GM12892 (cell line): Measurements from ENCODE around the gene CDKAL1.
"Not testable (repeated sequence)": the region's sequence is repeated elsewhere in the genome, so short reads cannot be mapped to it uniquely, and the experiment has no call there.

Source experiments
- DNase-seq: peaks from one replicate; pipeline ENCODE4 v3.0.0; 2011; ENCODE audit not compliant: insufficient read length
- FAIRE-seq: peaks from 2 replicates; lab custom pipeline; 2011; peaks lifted over from hg19 to GRCh38; lab: Jason Lieb, UNC
- POLR2A ChIP-seq: IDR thresholded peaks from 2 replicates; pipeline ENCODE4 v1.6.1; 2011; ENCODE audit warnings: low read depth, low read length, control low read depth
- POLR2AphosphoS5 ChIP-seq: IDR thresholded peaks from 2 replicates; pipeline ENCODE4 v1.6.1; 2011; ENCODE audit warnings: low read depth, low read length, control low read depth
- TAF1 ChIP-seq: IDR thresholded peaks from 2 replicates; pipeline ENCODE4 v1.6.1; 2011; ENCODE audit warnings: low read depth, mild to moderate bottlenecking, control low read depth, low read length, borderline replicate concordance

CDKAL1 gene

DNA sequence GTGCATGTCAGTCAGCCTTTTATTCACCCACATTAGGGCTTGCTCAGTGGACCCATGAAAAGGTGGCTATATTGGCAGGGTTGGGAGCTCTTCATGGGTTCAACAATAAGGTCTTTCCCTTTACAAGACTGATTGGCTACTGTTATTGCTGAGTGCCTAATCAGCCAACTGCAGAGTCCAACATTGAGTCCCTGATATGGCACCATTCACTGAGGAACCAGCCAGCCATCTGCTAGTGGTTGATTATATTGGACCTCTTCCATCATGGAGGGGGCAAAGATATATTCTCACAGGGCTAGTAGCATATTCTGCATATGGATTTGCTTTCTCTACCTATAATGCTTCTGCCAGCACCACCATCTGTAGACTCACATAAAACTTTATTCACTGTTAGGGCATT lies 69.9 kb downstream of the CDKAL1 start:
- FAIRE-seq, result no peak
- DNase-seq, result no peak
- TF ChIP-seq TAF1 (no peak), POLR2A (no peak), POLR2AphosphoS5 (no peak)

DNA sequence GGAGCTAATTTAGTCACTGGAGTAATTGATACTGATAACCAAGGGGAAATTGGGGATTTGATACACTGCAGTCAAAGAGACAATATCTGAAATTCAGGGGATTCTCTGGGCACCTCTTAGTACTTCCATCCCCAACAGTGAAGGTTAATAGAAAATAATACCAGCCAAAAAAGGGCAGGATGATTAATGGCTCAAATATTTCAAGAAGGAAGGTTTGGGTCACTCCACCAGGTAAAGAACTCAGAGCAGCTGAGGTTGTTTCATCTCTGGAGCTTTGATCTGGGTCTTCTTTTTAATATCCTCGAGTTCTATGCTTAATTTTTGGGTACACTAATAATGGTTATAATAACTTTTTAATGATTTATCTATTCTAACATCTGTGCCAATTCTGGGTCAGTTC lies 70.8 kb downstream of the CDKAL1 start:
- FAIRE-seq (no peak), DNase-seq (no peak)
- no peak for TF ChIP-seq POLR2A
- no peak for TF ChIP-seq POLR2AphosphoS5
- TF ChIP-seq TAF1, result no peak

DNA sequence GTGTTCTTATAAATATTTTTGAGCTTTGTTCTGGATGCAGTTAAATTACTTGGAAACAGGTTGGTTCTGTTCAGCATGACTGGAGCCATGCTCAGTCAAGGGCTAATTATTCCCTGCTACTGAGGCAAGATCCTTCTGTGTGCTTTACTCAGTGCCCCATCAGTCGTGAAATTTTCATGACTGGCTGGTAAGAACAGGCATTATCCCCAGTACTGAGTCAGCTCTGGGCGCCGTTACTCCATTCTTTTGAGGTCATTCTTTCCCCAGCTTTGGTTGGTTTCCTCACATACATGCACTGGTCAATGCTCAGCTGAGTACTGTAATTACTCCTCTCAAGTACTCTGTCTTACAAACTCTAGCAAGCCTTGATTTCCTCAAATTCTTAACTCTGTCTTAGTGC lies 71.3 kb downstream of the CDKAL1 start:
- no peak for FAIRE-seq
- no peak for DNase-seq
- no peak for TF ChIP-seq POLR2AphosphoS5

DNA sequence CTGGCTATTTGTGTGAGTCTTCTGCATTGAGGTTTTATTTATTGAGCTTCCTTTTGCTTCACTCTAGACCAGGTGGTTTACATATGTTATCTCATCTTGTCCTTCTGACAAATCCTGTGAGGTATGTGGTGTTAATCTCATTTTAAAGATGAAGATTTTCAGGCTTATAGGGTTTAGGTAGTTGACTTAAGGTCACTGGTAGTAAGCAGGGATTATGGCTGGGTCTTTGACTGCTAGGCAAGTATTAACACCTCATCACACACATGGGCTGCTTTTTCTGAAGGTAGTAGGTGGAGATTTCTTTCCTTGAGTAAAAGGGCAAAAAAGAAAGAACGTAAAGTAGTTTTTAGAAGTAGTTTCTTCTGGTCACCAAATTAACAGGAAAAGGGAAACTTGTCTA lies 72.6 kb downstream of the CDKAL1 start:
- no peak for TF ChIP-seq POLR2A
- TF ChIP-seq TAF1, result no peak
- no peak for TF ChIP-seq POLR2AphosphoS5
- DNase-seq, result no peak
- FAIRE-seq, result no peak

DNA sequence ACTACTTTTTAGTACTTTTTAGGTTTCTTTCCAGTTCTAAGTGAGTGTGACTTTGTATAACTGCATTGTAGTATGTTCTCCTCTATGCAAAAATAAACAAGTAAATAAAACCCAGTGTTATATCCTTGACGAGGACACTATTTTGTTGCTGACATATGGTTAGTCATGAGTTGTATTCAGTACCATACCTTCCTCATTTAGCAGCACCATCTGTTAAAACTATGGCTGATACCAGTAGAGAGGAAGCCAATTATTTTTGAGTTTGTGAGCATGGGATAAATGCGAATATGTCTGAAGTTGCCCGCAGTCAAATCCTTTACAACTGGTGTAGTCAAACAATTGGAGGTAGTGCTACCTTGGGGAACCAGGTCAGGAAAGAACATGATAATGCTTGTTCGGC lies 74.1 kb downstream of the CDKAL1 start:
- FAIRE-seq, result no peak

DNA sequence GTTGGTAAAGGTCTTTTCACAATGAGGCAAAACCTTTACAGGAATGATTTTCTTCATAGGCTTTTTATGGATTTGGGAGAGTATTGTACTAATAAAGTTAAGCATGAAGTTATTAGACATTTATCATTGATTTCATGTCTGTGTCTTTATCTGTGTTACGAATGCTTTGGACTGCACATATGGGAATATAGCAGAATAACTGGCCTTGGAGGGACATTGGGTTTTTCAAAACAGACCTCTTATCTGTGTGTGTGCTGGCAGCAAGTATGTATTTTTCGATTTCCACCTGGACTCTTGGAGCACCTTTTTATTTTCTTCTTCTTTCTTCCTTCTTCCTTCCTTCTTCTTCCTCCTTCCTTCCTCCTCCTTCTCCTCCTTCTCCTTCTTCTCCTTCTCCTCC lies 74.6 kb downstream of the CDKAL1 start:
- no peak for TF ChIP-seq POLR2A
- FAIRE-seq, result no peak

More for the DNA sequence above, 74.1 kb downstream of the CDKAL1 start:
- DNase-seq, result no peak
- TF ChIP-seq TAF1 (no peak), POLR2A (no peak), POLR2AphosphoS5 (no peak)

DNA sequence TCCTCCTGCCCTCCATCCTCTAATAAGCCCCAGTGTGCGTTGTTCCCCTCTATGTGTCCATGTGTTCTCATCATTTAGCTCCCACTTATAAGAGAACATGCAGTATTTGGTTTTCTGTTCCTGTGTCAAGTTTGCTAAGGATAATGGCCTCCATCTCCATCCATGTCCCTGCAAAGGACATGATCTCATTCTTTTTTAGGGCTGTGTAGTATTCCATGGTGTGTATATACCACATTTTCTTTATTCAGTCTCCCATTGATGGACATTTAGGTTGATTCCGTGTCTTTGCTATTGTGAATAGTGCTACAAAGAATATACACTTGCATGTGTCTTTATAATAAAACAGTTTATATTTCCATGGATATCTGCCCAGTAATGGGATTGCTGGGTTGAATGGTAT lies 75.7 kb downstream of the CDKAL1 start:
- DNase-seq, FAIRE-seq: not testable (repeated sequence)

More for the DNA sequence above, 74.6 kb downstream of the CDKAL1 start:
- no peak for DNase-seq

DNA sequence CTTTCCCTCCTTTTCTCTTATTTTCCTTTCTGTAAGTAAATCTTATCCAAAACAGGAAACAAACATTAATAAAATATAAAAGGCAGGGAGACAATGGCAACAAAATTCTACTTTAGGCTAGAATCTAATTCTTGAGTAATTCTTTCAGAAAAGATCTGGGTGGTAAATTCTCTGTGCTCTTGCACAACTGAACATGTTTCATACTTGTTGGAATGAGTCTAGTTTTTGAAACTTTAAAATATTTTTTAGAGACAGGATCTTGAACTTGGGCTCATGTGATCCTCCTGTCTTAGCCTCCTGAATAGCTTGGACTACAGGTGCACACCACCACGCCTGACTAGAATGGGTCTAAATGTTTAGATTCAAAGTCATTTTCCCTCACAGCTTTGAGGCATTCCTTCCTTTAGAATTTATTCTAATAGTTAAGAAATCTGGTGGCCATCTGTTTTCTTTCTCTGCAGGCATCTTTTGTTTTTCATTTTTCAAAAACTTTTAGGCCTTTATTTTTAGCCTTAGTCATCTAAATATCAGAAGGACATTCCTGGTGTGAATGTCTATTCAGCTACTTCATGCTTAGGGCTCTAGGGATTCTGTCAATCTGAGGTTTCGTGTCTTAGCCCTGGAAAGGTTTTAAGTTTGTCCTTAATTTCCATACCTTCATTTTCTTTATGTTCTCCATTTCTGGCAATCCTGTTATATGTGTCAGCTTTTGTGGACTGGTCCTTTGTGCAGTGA lies 76.5 kb downstream of the CDKAL1 start:
- no peak for DNase-seq
- no peak for FAIRE-seq

DNA sequence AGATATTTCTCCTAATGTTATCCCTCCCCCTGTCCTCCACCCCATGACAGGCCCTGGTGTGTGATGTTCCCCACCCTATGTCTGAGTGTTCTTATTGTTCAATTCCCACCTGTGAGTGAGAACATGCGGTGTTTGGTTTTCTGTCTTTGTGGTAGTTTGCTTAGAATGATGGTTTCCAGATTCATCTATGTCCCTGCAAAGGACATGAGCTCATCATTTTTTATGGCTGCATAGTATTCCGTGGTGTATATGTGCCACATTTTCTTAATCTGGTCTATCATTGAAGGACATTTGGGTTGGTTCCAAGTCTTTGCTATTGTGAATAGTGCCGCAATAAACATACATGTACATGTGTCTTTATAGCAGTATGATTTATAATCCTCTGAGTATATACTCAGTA lies 83.3 kb downstream of the CDKAL1 start:
- not testable (repeated sequence) for DNase-seq, FAIRE-seq

More for the DNA sequence above, 76.5 kb downstream of the CDKAL1 start:
- TF ChIP-seq POLR2AphosphoS5 (no peak), POLR2A (no peak), TAF1 (no peak)

DNA sequence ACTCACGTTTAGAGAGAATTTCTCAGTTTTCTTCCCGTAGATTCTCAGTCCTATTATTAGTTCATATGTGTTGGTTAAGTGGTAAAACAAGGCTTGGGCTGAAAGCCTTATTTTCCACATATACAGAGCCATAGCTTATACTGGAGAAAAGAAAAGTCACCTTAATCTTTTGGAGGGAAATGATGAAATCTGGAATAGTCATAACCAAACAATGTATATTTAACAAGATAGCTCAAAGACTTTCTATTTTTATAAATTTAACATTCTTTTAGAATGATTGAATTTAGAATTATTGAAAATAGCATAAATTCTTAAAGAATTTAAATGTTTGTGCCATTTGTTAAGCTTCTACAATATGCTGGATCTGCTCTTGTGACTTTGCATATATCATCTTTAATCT lies 85.8 kb downstream of the CDKAL1 start:
- FAIRE-seq, result no peak
- TF ChIP-seq TAF1 (no peak), POLR2AphosphoS5 (no peak), POLR2A (no peak)
- DNase-seq, result no peak

DNA sequence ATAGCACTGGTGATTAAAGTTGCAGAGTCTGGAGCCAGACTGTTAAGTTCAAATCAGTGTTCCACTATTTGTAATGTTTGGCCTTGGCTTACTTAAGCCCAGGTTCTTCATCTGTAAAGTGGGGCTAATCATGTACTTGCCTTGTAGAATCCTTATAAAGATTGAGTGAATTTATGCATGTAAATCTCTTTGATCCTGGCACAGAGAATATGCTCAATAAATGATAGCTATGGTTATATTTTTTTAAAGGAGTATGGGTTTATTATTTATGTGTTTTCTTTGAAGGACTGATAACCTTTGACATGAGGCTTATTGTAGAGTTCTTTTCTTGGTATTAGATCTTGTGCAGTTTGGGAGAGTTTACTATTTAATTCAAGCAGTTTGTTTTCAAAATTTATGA lies 89.5 kb downstream of the CDKAL1 start:
- TF ChIP-seq TAF1 (no peak), POLR2AphosphoS5 (no peak), POLR2A (no peak)
- no peak for FAIRE-seq
- DNase-seq, result no peak

DNA sequence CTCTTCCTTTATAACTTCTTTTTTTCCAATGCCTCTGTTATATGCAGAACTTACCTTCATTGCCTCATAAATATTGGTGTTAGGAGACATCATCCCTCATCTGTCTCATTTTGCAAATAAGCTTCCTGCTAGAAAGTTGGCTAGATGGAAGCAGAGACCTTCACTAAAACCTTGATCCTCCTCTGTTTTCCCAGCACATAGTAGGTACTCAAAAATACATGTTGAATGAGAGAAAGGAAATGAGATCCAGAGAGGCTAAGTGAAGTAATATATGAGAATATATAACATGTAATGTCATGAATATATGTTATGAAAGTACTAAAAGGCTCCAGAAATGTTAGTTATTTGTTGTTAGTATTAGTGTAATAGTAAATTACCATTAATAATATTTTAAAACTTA lies 91.9 kb downstream of the CDKAL1 start:
- no peak for DNase-seq
- TF ChIP-seq POLR2A, result no peak
- TF ChIP-seq POLR2AphosphoS5, result no peak
- TF ChIP-seq TAF1, result no peak
- FAIRE-seq, result no peak

DNA sequence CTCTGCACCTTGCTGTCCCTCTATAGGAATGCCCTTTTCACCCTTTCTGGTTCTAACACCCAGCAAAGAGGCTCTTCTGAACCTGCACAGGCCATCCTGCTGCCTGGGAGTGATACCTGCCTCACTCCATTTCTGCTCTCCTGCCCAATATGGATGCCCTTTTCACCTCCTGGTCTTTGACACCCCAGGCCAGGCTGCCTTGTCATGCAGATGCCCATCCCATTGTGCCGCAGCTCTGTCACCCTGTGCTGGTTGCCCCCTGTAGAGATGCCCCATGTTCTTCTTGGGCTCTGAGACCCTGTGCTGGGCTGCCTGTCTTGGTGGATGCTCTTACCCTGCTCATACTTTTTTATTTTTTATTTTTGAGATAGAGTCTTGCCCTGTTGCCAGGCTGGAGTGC lies 95.3 kb downstream of the CDKAL1 start:
- FAIRE-seq, result no peak
- TF ChIP-seq POLR2A (no peak), TAF1 (no peak), POLR2AphosphoS5 (no peak)
- DNase-seq, result no peak

DNA sequence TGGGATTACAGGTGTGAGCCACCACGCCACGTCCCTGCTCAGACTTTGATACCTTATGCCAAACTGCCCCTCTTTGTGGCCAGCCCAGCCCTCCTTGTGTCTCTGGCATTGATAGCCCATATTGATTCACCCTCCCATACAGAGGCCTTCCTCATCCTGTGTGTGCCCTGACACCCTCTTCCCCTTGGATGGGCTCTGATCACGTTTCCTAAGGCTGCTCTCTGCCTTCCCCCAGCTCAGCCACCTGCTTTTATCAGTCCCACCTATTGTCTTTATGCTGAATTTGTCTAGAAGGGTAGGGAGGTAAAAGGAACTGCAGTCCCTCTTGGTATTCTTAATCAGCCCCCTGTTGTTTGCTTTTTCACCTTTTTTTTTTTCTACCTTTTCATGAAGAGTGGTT lies 95.9 kb downstream of the CDKAL1 start:
- DNase-seq (no peak), FAIRE-seq (no peak)

More for the DNA sequence above, 95.9 kb downstream of the CDKAL1 start:
- no peak for TF ChIP-seq POLR2A
- no peak for TF ChIP-seq TAF1
- no peak for TF ChIP-seq POLR2AphosphoS5
